ENCODE data around the gene WDR81. TPM values are rescaled to one million over a fixed set of nuclear protein-coding genes. Genes with fewer than 3 reads are reported as not detected.
"Not testable (repeated sequence)": the region's sequence is repeated elsewhere in the genome, so short reads cannot be mapped to it uniquely, and the experiment has no call there.

The WDR81 gene
- total RNA-seq, 1 donor from 2014 or later, result 16.0 TPM

- DNase-seq (ENCODE audit: extremely low spot score, unreplicated experiment), result peak; percentile 89
- Mint-ChIP-seq H3K27ac (peak overlapping the region; percentile 100), H3K4me1 (ENCODE audit: unreplicated experiment) (peaks cover 21% of the 10 kb centered on the region), H3K4me3 (peak overlapping the region; percentile 96), H3K9me3 (no peaks in the 10 kb centered on the region), H3K36me3 (no peaks in the 10 kb centered on the region), H3K27me3 (no peaks in the 10 kb centered on the region)
- TF ChIP-seq, protein P1, sequence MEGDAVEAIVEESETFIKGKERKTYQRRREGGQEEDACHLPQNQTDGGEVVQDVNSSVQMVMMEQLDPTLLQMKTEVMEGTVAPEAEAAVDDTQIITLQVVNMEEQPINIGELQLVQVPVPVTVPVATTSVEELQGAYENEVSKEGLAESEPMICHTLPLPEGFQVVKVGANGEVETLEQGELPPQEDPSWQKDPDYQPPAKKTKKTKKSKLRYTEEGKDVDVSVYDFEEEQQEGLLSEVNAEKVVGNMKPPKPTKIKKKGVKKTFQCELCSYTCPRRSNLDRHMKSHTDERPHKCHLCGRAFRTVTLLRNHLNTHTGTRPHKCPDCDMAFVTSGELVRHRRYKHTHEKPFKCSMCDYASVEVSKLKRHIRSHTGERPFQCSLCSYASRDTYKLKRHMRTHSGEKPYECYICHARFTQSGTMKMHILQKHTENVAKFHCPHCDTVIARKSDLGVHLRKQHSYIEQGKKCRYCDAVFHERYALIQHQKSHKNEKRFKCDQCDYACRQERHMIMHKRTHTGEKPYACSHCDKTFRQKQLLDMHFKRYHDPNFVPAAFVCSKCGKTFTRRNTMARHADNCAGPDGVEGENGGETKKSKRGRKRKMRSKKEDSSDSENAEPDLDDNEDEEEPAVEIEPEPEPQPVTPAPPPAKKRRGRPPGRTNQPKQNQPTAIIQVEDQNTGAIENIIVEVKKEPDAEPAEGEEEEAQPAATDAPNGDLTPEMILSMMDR (conservative IDR thresholded peaks at IDR 0.05), result no peak
Measured at GRCh38 chr17:1716912-1717695, 7.4 kb upstream of the WDR81 start.

- no peaks in the 10 kb centered on the region for H3K27me3 Mint-ChIP-seq
- no peaks in the 10 kb centered on the region for H3K36me3 Mint-ChIP-seq
- H3K4me1 Mint-ChIP-seq (ENCODE audit: unreplicated experiment), result peaks cover 12% of the 10 kb centered on the region
- H3K9me3 Mint-ChIP-seq, result no peaks in the 10 kb centered on the region
- no peak for DNase-seq (ENCODE audit: extremely low spot score, unreplicated experiment)
- peak overlapping the region; percentile 100 for H3K27ac Mint-ChIP-seq
- H3K4me3 Mint-ChIP-seq, result peak overlapping the region; percentile 96
- TF ChIP-seq, protein P1 (conservative IDR thresholded peaks at IDR 0.05), result no peak
Measured at GRCh38 chr17:1718362-1719165, 5.9 kb upstream of the WDR81 start.

DNA sequence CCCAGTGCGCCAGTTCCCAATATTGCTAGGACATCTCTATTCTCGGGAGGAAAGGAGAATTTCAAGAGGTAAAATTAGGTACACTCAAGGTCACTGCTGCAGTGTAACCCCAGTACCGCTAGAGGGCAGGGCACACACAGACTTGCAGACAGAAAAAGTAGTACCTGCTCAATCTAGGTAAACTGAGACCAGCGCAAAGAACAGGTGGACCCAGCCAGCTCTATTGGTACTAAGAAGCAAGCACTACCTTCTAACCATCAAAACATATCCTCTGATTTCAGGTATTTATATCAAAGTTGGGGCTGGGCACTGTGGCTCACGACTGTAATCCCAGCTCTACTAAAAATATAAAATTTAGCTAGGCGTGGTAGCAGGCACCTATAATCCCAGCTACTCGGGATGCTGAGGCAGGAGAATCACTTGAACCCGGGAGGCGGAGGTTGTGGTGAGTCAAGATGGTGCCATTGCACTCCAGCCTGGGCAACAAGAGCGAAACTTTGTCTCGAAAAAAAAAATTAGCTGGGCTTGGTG, 3.6 kb upstream of the WDR81 start:
- TF ChIP-seq, protein P1 (conservative IDR thresholded peaks at IDR 0.05), result peak; percentile 98
- Mint-ChIP-seq H3K4me1 (ENCODE audit: unreplicated experiment) (peaks cover 4% of the 10 kb centered on the region), H3K36me3 (no peaks in the 10 kb centered on the region), H3K27me3 (no peaks in the 10 kb centered on the region), H3K9me3 (no peaks in the 10 kb centered on the region), H3K27ac (peak overlapping the region; percentile 62), H3K4me3 (peak overlapping the region; percentile 77)
- no peak for DNase-seq (ENCODE audit: extremely low spot score, unreplicated experiment)

GRCh38 chr17:1722022-1722421, 2.5 kb upstream of the WDR81 start:
- H3K27ac Mint-ChIP-seq; H3K9me3 Mint-ChIP-seq; H3K4me3 Mint-ChIP-seq; H3K36me3 Mint-ChIP-seq; DNase-seq (ENCODE audit: extremely low spot score, unreplicated experiment); H3K4me1 Mint-ChIP-seq (ENCODE audit: unreplicated experiment); H3K27me3 Mint-ChIP-seq: not testable (repeated sequence)

DNA sequence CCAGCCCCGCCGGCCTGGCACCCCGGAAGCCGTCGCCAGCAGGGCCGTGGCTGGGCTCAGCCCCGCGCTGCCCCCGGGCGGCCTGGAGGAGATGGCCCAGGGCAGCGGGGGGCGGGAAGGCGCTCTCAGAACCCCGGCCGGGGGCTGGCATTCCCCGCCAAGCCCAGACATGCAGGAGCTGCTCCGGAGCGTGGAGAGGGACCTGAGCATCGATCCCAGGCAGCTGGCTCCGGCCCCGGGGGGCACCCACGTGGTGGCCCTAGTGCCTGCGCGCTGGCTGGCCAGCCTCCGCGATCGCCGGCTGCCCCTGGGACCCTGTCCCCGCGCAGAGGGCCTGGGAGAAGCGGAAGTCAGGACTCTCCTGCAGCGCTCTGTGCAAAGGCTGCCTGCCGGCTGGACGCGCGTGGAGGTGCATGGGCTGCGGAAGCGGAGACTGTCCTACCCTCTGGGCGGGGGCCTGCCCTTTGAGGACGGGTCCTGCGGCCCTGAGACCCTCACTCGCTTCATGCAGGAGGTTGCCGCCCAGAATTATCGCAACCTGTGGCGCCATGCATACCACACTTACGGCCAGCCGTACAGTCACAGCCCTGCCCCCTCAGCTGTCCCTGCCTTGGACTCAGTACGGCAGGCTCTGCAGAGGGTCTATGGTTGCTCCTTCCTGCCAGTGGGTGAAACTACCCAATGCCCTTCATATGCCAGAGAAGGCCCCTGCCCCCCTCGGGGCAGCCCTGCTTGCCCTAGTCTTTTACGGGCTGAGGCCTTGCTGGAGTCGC, 551 bp downstream of the WDR81 start:
- H3K27me3 Mint-ChIP-seq, result no peaks in the 10 kb centered on the region
- H3K27ac Mint-ChIP-seq, result no peak overlapping the region
- H3K36me3 Mint-ChIP-seq, result no peaks in the 10 kb centered on the region
- DNase-seq (ENCODE audit: extremely low spot score, unreplicated experiment), result no peak
- H3K4me1 Mint-ChIP-seq (ENCODE audit: unreplicated experiment), result peaks cover 4% of the 10 kb centered on the region
- H3K4me3 Mint-ChIP-seq, result peak overlapping the region; percentile 81
- H3K9me3 Mint-ChIP-seq, result no peaks in the 10 kb centered on the region
- TF ChIP-seq, protein P1 (conservative IDR thresholded peaks at IDR 0.05), result no peak

All from type B pancreatic cell (in vitro differentiated cells).